Esophagus muscularis mucosa (tissue), 4 donors: ENCODE results near the gene FIGNL2.

Experiments used
- CTCF ChIP-seq, 3 experiments: fragments of 200-600 bp in 2 of 3; fragments of 450-650 bp in 1 of 3; sonication (generic) in 2 of 3; IDR thresholded peaks; one replicate each; pipeline ENCODE4 v1.5.1; 2017 to 2019; ENCODE audit warnings: antibody characterized with exemption in 3 of 3, mild to moderate bottlenecking in 2 of 3, moderate library complexity in 1 of 3
- EP300 ChIP-seq: sonication (generic); formaldehyde crosslinking; IDR thresholded peaks from one replicate; pipeline ENCODE4 v1.6.1; 2017; ENCODE audit warnings: antibody characterized with exemption
- POLR2A ChIP-seq: fragments of 450-650 bp; IDR thresholded peaks from one replicate; pipeline ENCODE4 v1.6.1; 2017; ENCODE audit warnings: antibody characterized with exemption, moderate library complexity, mild to moderate bottlenecking, low read depth
- POLR2AphosphoS5 ChIP-seq, 2 donors: sonication (generic); formaldehyde crosslinking; IDR thresholded peaks; one replicate each; pipeline ENCODE4 v1.6.1; 2017; ENCODE audit warnings: antibody characterized with exemption in 2 of 2

GRCh38 chr12:51809193-51809592, 39.3 kb downstream of the FIGNL2 start:
- TF ChIP-seq CTCF (IDR thresholded peaks at IDR 0.05), result no peak
- no peak for TF ChIP-seq POLR2A
- no peak for TF ChIP-seq POLR2AphosphoS5 (IDR thresholded peaks at IDR 0.05)
- no peak for TF ChIP-seq EP300
